CD4-positive, alpha-beta T cell treated with Interleukin-17A for 1 hour (primary cell): Measurements from ENCODE around the gene UBE2B.
"Not testable (repeated sequence)": the region's sequence is repeated elsewhere in the genome, so short reads cannot be mapped to it uniquely, and the experiment has no call there.

ENCODE experiments used
- DNase-seq: peaks from one replicate; pipeline ENCODE4 v3.0.0-alpha.2; 2020

The UBE2B gene

GRCh38 chr5:134403951-134404350 is 32.6 kb downstream of the UBE2B start:
- no peak for DNase-seq

DNA sequence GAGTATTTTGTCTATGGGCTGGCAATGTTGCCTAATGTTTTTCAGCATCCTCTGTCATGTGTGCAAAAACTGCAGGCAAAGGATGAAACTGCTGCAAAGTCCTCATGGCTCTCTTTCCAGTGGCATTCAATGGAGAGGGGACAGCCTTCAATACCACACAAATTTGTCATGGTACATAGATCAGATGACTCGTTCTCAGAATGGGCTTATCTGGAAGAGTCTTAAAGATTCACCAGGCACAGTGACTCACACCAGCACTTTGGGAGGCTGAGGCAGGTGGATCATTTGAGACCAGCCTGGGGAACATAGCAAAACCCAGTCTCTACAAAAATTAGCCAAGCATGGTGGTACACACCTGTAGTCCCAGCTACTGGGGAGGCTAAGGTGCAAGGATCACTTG is 35.0 kb downstream of the UBE2B start:
- no peak for DNase-seq

- DNase-seq = no peak
Observed at GRCh38 chr5:134409321-134409720, 38.0 kb downstream of the UBE2B start.

DNA sequence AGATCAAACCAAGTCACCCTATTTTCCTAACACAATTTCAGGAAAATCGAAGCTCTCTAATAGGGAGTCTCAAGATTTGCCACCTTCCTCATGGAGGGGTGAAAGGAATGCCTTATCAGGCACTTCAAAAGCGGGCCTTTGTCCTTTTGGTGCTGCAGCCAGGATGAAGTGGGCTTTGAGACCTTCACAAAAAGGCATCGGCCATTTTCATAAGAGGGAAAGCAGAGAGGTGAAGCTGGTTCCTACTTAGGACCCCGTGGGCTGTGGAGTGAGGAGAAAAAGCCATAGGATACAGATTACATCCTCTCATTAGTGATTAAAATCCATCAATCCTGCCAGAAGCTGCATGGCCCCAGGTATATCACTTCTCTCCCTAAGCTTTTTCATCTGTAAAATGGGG is 39.5 kb downstream of the UBE2B start:
- no peak for DNase-seq

DNA sequence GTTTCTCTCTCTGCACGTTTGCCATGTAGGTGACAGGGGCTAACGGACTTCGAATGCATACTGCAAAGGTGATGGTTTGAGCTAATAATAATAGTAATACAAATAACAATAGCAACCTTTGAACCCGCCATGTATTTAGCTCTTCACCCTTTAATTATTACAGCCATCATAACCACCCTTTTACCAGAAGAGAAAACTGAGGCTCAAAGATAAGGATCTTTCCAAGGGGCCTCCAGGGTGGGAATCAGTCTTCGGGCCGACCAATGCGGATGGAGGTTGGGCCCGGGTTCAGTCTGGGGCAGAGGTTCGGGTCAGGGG is 39.8 kb downstream of the UBE2B start:
- no peak for DNase-seq

DNA sequence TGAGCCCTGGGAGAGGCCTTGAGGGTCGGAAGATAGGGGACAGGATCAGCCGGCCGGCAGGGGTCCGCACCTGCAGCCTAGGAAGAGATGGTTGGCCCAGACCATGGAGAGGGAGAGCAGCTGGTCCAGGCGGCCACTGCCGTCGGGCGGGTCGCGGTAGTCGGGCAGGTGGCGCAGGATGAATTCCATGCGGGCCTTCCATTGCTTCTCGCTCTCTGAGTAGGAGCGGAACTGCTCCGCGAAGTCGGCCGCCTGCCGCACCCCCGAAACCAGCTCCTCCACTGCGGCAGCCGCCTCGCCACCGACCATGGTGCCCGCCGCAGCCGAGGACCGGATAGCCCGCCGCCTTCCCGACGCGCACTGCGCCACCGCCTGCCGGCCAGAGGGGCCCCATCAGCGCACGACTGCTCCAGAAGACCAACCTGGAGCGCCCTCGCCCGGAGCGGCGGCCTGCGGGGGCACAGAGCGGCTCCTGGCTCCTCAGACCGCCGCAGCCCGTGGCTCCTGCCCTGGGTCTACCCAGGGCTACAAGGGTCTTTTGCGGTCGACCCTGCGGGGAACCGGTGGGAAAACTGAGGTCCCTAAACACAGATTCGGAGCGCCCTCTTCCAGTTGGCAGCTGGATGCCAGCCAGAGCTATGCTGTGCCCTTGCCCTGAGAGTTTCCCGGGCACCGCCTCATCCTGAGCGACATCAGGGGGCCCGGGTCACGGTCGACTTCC is 40.3 kb downstream of the UBE2B start, which contains the start of gene CDKN2AIPNL:
Gene CDKN2AIPNL, minus strand, starts transcription at position 336 of the 721 bp plus-strand sequence. Its CDS starts 27 bp downstream, at position 309.
- peak; percentile 89 for DNase-seq

GRCh38 chr5:134413046-134413445 is 41.7 kb downstream of the UBE2B start:
- DNase-seq = no peak

DNA sequence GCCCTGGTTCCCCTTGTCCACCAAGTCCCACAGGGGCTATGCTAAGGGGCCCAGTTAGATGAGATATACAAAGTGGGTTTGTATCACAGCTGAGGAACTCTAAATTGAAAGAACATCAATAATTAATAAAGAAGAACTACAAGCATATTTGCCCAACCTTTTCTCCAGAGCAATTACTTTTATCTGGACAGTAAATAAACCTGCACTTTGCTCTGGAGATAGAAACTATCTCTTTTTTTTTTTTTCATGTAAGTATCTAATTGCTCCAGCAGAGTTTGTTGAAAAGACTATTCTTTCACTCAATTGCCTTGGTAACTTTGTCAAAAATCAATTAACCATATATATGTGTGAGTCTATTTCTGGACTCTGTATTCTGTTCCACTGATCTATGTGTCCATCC is 46.3 kb downstream of the UBE2B start:
- no peak for DNase-seq

GRCh38 chr5:134418958-134419357 is 47.6 kb downstream of the UBE2B start:
- DNase-seq = no peak

DNA sequence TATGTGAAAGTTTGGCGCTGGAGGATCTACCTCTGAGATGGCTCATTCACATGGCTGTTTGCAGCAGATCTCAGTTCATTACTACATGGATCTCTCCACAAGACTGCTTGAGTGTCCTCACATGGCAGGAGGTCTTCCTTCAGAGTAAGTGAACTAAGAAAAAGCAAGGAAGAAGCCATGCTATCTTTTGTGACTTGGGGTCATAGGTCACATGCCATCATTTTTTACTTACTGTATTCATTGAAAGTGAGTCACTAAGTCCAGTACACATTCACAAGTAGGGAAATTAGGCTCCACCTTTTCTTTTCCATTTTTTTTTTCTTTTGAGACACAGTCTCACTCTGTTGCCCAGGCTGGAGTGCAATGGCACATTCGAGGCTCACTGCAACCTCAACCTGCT is 49.0 kb downstream of the UBE2B start:
- no peak for DNase-seq

GRCh38 chr5:134421038-134421437 is 49.7 kb downstream of the UBE2B start:
- not testable (repeated sequence) for DNase-seq

DNA sequence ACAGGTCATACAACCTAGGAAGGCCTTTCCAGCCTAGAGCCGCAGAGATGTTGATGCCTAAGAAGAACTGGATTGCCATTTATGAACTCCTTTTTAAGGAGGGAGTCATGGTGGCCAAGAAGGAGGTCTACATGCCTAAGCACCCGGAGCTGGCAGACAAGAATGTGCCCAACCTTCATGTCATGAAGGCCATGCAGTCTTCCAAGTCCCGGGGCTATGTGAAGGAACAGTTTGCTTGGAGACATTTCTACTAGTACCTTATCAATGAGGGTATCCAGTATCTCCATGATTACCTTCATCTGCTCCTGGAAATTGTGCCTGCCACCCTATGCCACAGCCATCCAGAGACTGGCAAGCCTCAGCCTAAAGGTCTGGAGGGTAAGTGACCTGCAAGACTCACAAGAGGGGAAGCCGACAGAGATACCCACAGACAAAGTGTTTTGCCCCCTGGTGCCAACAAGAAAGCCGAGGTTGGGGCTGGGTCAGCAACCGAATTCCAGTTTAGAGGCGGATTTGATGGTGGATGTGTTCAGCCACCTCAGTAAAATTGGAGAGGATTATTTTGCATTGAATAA is 51.5 kb downstream of the UBE2B start:
- DNase-seq = no peak

- no peak for DNase-seq
Observed at GRCh38 chr5:134423376-134423775, 52.0 kb downstream of the UBE2B start.

DNA sequence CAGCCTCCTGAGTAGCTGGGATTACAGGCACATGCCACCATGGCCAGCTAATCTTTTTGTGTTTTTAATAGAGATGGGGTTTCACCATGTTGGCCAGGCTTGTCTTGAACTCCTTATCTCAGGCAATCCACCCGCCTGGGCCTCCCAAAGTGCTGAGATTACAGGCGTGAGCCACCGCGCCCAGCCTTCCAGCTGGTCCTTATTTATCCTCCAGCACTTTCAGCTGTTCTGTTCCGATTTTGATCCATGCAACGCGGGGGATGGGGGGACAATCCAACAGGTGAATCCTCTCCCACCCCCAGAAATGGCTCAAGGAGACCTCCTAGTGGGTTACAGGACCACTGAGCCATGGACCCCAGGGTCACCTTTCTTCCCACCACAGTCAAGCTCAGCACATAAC is 55.0 kb downstream of the UBE2B start:
- DNase-seq = no peak

GRCh38 chr5:134427540-134428041 is 56.2 kb downstream of the UBE2B start:
- no peak for DNase-seq

DNA sequence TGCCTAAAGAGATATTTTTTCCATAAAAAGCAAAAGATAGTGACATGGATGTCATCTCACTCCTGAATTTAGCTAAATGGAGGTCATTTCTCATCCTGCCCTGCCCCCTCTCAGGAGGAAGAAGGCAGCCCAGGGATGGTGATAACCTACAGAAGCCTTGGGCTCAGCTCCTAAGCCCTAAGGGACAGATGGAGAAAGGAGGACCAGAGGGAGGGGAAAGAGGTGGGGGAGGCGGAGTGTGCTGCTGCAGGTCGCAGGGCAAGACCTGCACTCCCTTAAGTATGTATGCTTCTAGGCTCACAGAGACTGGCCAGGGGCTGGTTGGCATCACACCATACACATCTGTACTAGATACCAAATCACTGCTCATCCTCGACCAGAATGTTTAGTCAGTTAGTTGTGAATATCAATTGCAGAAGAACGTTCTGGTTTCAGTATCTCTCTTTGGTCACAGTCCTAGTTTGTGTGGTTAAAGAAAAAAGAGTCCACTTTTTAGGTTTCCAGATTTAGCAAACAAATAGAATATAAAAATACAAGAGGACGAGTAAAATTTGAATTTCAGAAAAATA is 58.7 kb downstream of the UBE2B start:
- no peak for DNase-seq

- DNase-seq = no peak
Observed at GRCh38 chr5:134432174-134432573, 60.8 kb downstream of the UBE2B start.

GRCh38 chr5:134432677-134433359 is 61.4 kb downstream of the UBE2B start:
- DNase-seq = no peak

DNA sequence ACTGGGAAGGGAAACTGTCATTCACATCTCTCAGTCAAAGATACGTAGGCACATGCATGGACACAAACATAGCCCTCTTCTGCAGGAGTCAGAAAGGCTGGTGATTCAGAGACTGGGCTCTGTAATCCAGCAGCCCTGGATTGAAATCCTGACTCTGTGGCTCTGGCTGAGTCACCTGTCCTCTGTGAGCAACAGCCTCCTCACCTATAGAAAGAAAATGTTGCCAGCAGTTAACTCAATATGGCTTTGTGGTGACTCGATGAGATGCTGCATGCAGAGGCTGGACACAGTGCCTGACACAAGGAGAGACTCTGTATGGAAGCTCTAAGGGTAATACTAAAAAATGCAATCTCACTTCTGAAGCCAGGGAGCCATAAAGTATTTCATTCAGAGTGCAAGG is 64.2 kb downstream of the UBE2B start:
- DNase-seq = no peak

DNA sequence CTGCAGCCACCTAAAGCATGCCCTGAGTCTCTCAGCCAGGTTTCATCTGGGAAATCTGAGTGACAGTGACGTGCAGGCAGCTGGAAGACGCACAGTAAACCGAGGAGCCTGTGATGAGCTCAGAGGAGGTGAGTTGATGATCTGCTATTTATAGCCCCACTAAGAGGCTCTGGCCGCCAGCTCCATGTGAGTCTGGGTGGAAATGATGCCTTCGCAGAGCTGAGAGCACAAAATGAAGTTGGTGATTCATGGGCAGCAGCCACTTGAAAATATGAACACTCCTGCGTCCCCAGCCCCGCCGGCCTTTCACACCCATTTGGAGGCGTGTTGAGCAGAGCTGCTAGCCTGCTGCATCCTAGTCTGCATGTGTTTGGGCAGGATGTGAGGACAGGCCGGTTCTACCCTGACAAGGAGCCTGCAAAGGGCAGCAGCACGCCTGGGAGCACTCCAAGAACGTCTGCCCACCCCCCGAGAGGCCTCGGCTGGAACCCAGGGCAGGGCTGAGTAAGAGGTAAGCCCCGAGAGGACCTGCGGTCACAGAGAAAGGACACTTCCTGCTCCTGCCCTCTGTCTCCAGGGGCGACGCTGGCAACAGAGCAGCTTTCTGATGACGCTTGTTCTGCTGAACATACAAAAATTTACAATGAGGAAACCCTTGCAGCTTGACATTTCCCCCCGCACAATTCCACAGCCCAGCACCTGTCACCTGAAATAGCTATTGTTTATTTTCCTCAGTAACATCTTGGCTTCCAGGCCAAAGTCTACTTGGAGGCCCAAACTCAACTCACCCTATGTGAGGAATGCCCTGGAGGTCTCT is 65.4 kb downstream of the UBE2B start:
- DNase-seq = peak; percentile 73

DNA sequence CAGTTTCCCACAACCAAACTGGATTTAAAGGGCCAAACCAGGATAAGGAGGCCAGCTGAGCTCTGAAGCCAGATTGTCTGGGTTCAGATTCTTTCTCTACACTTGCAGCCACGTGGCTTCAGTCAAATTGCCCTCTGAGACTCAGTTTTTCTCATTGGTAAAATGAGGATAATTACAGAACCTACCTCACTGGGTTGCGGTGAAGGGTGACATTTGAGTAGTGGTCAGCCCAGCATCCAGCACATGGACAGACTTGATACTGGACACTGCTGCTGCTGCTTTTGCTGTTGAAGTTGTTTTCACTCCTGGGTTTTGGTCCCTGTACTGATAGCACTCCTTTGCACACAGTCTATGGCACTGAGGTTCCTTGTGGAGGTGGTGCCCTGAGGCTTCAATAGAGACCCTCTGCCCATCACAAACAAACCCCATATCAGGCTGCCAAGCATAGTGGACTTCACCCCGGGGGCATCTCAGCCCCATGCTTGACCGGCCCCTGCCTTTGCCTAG is 66.0 kb downstream of the UBE2B start:
- DNase-seq = no peak

DNA sequence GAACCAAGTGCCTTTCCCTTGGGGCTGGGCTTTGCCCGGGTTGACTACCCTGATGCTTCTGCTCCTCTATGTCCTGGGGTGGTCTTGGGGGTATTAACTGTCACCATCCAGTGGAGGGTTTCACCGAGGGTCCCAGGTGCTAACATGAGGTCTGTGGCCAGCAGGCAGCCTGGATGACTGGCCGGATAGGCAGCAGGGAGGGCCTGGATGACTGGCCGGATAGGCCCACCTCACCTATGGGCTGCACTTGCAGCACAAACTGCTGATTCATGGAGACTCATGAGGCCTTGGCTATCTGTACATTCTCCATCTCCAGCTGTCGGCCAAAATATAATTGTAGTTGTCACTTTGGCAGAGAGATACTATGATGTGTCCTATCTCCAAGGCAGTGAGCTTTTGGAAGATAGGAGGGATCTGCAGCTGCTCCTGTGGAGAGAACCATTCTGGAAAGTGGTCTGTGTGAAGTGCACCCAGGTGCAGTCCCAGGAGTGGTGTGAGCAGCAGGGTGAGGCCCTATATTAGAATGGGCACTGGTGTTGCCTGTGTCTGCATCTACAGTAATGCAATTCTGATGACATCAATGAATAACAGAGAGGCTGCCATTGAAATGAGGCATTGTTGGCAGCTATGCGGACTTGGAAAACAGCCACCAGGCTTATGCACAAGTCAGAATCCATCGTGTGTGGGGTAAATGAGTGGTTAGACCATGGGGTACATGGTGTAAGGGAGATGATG is 66.6 kb downstream of the UBE2B start:
- DNase-seq = no peak
